Karpas-422 (cell line): Measurements from ENCODE around the gene TAF11L5. TPM values are rescaled to one million over a fixed set of nuclear protein-coding genes. Genes with fewer than 3 reads are reported as not detected.
"Not testable (repeated sequence)": the region's sequence is repeated elsewhere in the genome, so short reads cannot be mapped to it uniquely, and the experiment has no call there.

ENCODE experiments used
- DNase-seq: peaks from one replicate; pipeline ENCODE4 v3.0.0-alpha.2; 2015
- H2AFZ ChIP-seq: fragments of 200-600 bp; sonication (generic); 2 replicates; pipeline ENCODE4 v1.6.1; 2014; ENCODE audit warnings: antibody characterized with exemption, low read length, mixed read lengths
- H3K27ac ChIP-seq: fragments of 200-600 bp; sonication (generic); 2 replicates; pipeline ENCODE4 v1.5.1; 2014; ENCODE audit warnings: mild to moderate bottlenecking, low read length, moderate library complexity
- H3K27me3 ChIP-seq: fragments of 200-600 bp; sonication (generic); 2 replicates; pipeline ENCODE4 v1.6.1; 2014; ENCODE audit warnings: low read length, mixed read lengths
- H3K36me3 ChIP-seq: fragments of 200-600 bp; sonication (generic); 2 replicates; pipeline ENCODE4 v1.6.1; 2014; ENCODE audit warnings: low read length, mixed read lengths; ENCODE audit not compliant: insufficient read depth
- H3K4me1 ChIP-seq: fragments of 200-600 bp; sonication (generic); 2 replicates; pipeline ENCODE4 v1.6.1; 2014; ENCODE audit warnings: mild to moderate bottlenecking, low read length, mixed read lengths
- H3K4me2 ChIP-seq: fragments of 200-600 bp; sonication (generic); 2 replicates; pipeline ENCODE4 v1.6.1; 2014; ENCODE audit warnings: low read length, low read depth, mild to moderate bottlenecking; ENCODE audit not compliant: poor library complexity, severe bottlenecking
- H3K4me3 ChIP-seq: fragments of 200-600 bp; sonication (generic); 2 replicates; pipeline ENCODE4 v1.5.1; 2014; ENCODE audit warnings: mild to moderate bottlenecking, antibody characterized with exemption, low read length, mixed read lengths
- H3K79me2 ChIP-seq: fragments of 200-600 bp; sonication (generic); 2 replicates; pipeline ENCODE4 v1.6.1; 2014; ENCODE audit warnings: mild to moderate bottlenecking, low read length, mixed read lengths
- H3K9ac ChIP-seq: fragments of 200-600 bp; sonication (generic); 2 replicates; pipeline ENCODE4 v1.6.0; 2014; ENCODE audit warnings: low read length
- H3K9me2 ChIP-seq: fragments of 200-600 bp; sonication (generic), shearing (Covaris generic); replicated peaks from 2 replicates; pipeline ENCODE4 v1.6.0; 2014; ENCODE audit warnings: mild to moderate bottlenecking, low read length, moderate library complexity; ENCODE audit not compliant: insufficient read depth
- H3K9me3 ChIP-seq: fragments of 300-700, 200-600 bp; sonication (generic); 2 replicates; pipeline ENCODE4 v1.6.1; 2014; ENCODE audit warnings: low read length, mixed read lengths
- H4K20me1 ChIP-seq: fragments of 200-600 bp; sonication (generic); 2 replicates; pipeline ENCODE4 v1.6.1; 2014; ENCODE audit warnings: mild to moderate bottlenecking, antibody characterized with exemption, low read length, low read depth; ENCODE audit not compliant: insufficient read depth
- total RNA-seq: library from RNA; depleted of rRNA; stranded (reverse); fragments of >200 nt; shearing (Covaris generic); gene quantifications from 2 replicates; pipeline ENCODE4 v1.2.3, GENCODE V29; 2014; ENCODE audit warnings: low replicate concordance; rRNA removed

Gene TAF11L5
- not detected in 2 replicates for total RNA-seq

- not testable (repeated sequence) for H4K20me1 ChIP-seq, H3K9me3 ChIP-seq, H3K36me3 ChIP-seq, H3K9me2 ChIP-seq, H3K79me2 ChIP-seq, H3K4me1 ChIP-seq, H3K4me3 ChIP-seq, H3K27ac ChIP-seq, H3K4me2 ChIP-seq, DNase-seq, H3K9ac ChIP-seq, H2AFZ ChIP-seq, H3K27me3 ChIP-seq
Observed at GRCh38 chr5:17524935-17525334, at the start of gene TAF11L5. TSS of gene TAF11L5 (plus strand) at chr5:17525235.

GRCh38 chr5:17477043-17477442, 48.0 kb upstream of the TAF11L5 start:
- Histone ChIP-seq H3K27me3 (no peaks in the 10 kb centered on the region), H3K36me3 (no peaks in the 10 kb centered on the region), H3K4me3 (no peak overlapping the region), H2AFZ (no peak overlapping the region), H3K4me2 (no peak overlapping the region), H3K27ac (no peak overlapping the region), H4K20me1 (no peaks in the 10 kb centered on the region), H3K9me2 (no peaks in the 10 kb centered on the region), H3K9ac (no peak overlapping the region), H3K4me1 (no peaks in the 10 kb centered on the region), H3K9me3 (no peaks in the 10 kb centered on the region), H3K79me2 (no peaks in the 10 kb centered on the region)
- no peak for DNase-seq

- Histone ChIP-seq H3K9me3 (no peaks in the 10 kb centered on the region), H3K4me2 (no peak overlapping the region), H3K4me1 (no peaks in the 10 kb centered on the region), H3K36me3 (no peaks in the 10 kb centered on the region), H3K27me3 (no peaks in the 10 kb centered on the region), H3K4me3 (no peak overlapping the region), H3K9ac (no peak overlapping the region), H3K9me2 (no peaks in the 10 kb centered on the region), H2AFZ (no peak overlapping the region), H3K27ac (no peak overlapping the region), H4K20me1 (no peaks in the 10 kb centered on the region), H3K79me2 (no peaks in the 10 kb centered on the region)
- DNase-seq = no peak
Observed at GRCh38 chr5:17477573-17478265, 47.3 kb upstream of the TAF11L5 start.

- H3K36me3 ChIP-seq = no peaks in the 10 kb centered on the region
- no peak overlapping the region for H3K4me2 ChIP-seq
- no peak overlapping the region for H3K9ac ChIP-seq
- H4K20me1 ChIP-seq = no peaks in the 10 kb centered on the region
- DNase-seq = no peak
- H3K27me3 ChIP-seq = no peaks in the 10 kb centered on the region
- no peaks in the 10 kb centered on the region for H3K79me2 ChIP-seq
- no peak overlapping the region for H3K4me3 ChIP-seq
- H3K4me1 ChIP-seq = no peaks in the 10 kb centered on the region
- no peak overlapping the region for H3K27ac ChIP-seq
- no peaks in the 10 kb centered on the region for H3K9me3 ChIP-seq
- no peak overlapping the region for H2AFZ ChIP-seq
- no peaks in the 10 kb centered on the region for H3K9me2 ChIP-seq
Observed at GRCh38 chr5:17481378-17481777, 43.7 kb upstream of the TAF11L5 start.

GRCh38 chr5:17482790-17483189, 42.2 kb upstream of the TAF11L5 start:
- Histone ChIP-seq H3K4me1 (no peaks in the 10 kb centered on the region), H3K4me2 (no peak overlapping the region), H3K27me3 (no peaks in the 10 kb centered on the region), H3K9me2 (no peaks in the 10 kb centered on the region), H3K9ac (no peak overlapping the region), H4K20me1 (no peaks in the 10 kb centered on the region), H3K79me2 (no peaks in the 10 kb centered on the region), H3K4me3 (no peak overlapping the region), H2AFZ (no peak overlapping the region), H3K36me3 (no peaks in the 10 kb centered on the region), H3K9me3 (no peaks in the 10 kb centered on the region), H3K27ac (no peak overlapping the region)
- no peak for DNase-seq

GRCh38 chr5:17486464-17487173, 38.4 kb upstream of the TAF11L5 start:
- DNase-seq = peak; percentile 20

GRCh38 chr5:17487174-17487512, 37.9 kb upstream of the TAF11L5 start:
- Histone ChIP-seq H2AFZ (no peak overlapping the region), H3K36me3 (no peaks in the 10 kb centered on the region), H3K9me3 (no peaks in the 10 kb centered on the region), H4K20me1 (no peaks in the 10 kb centered on the region), H3K79me2 (no peaks in the 10 kb centered on the region), H3K27ac (no peak overlapping the region), H3K4me1 (no peaks in the 10 kb centered on the region), H3K4me3 (no peak overlapping the region), H3K4me2 (no peak overlapping the region), H3K9me2 (no peaks in the 10 kb centered on the region), H3K27me3 (no peaks in the 10 kb centered on the region), H3K9ac (no peak overlapping the region)
- DNase-seq = no peak

More at GRCh38 chr5:17486464-17487173, 38.4 kb upstream of the TAF11L5 start:
- H3K36me3 ChIP-seq, H3K79me2 ChIP-seq, H3K9ac ChIP-seq, H3K27me3 ChIP-seq, H3K4me3 ChIP-seq, H3K27ac ChIP-seq, H3K9me2 ChIP-seq, H3K9me3 ChIP-seq, H2AFZ ChIP-seq, H4K20me1 ChIP-seq, H3K4me2 ChIP-seq, H3K4me1 ChIP-seq: not testable (repeated sequence)

GRCh38 chr5:17491257-17491656, 33.8 kb upstream of the TAF11L5 start:
- not testable (repeated sequence) for H3K4me1 ChIP-seq, H3K79me2 ChIP-seq, H3K9me2 ChIP-seq, H4K20me1 ChIP-seq, H3K4me2 ChIP-seq, H3K9me3 ChIP-seq, H3K9ac ChIP-seq, H3K4me3 ChIP-seq, H3K27me3 ChIP-seq, H3K36me3 ChIP-seq, H2AFZ ChIP-seq, H3K27ac ChIP-seq
- peak; percentile 9 for DNase-seq
